Skin epidermis (tissue), 12 donors: ENCODE results near the gene ITGAL.
"Not testable (repeated sequence)": the region's sequence is repeated elsewhere in the genome, so short reads cannot be mapped to it uniquely, and the experiment has no call there.

Experiments used
- H3K27ac ChIP-seq, 21 experiments: fragments of 200-600 bp; sonication (generic) in 11 of 21; one replicate each; pipeline ENCODE4 v1.5.0; 2020; ENCODE audit warnings: mild to moderate bottlenecking in 3 of 21, inconsistent platforms in 2 of 21, moderate library complexity in 2 of 21
- H3K4me3 ChIP-seq, 7 experiments: fragments of 200-600 bp; sonication (generic) in 2 of 7; one replicate each; pipeline ENCODE4 v1.5.0; 2020; ENCODE audit warnings: inconsistent platforms in 2 of 7, mild to moderate bottlenecking in 2 of 7, moderate library complexity in 1 of 7

ITGAL gene

GRCh38 chr16:30456302-30456701 lies 16.2 kb upstream of the ITGAL start:
- Histone ChIP-seq H3K27ac (peak overlapping the region in 1 of 21 experiments; percentile 17), H3K4me3 (no peak overlapping the region)

- H3K4me3 ChIP-seq: no peak overlapping the region
- no peak overlapping the region for H3K27ac ChIP-seq
Measured at GRCh38 chr16:30457256-30457655, 15.3 kb upstream of the ITGAL start.

DNA sequence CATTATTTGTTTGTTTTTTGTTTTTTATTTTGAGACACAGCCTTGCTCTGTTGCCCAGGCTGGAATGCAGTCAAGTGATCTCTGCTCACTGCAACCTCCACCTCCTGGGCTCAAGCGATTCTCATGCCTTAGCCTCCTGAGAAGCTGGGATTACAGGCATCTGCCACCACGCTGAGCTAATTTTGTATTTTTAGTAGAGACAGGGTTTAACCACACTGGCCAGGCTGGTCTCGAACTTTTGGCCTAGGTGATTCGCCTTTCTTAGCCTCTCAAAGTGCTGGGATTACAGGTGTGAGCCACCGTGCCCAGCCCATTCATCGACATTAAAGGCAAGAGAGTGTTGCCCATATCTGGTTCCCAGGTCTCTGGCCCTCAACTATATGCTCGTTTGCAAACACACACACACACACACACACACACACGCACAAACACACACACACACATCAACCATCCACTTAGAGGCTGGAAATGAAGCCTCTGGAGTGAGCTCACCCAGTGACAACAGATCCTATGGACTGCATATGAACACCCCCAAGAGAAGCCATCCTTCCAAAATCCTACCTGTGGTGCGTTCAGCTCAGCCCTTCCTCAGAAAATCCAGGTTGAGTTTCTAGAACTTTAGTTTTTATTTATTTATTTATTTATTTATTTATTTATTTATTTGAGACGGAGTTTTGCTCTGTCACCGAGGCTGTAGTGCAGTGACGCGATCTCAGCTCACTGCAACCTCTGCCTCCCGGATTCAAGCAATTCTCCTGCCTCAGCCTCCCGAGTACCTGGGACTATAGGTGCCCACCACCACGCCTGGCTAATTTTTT lies 14.6 kb upstream of the ITGAL start:
- Histone ChIP-seq H3K27ac (peak overlapping the region in 3 of 21 experiments; percentile 59 to 84 (median 61)), H3K4me3 (no peak overlapping the region)

- H3K27ac ChIP-seq: peak overlapping the region in 13 of 21 experiments; percentile 23 to 86 (median 61)
- H3K4me3 ChIP-seq: no peak overlapping the region
Measured at GRCh38 chr16:30458561-30459394, 13.8 kb upstream of the ITGAL start.

DNA sequence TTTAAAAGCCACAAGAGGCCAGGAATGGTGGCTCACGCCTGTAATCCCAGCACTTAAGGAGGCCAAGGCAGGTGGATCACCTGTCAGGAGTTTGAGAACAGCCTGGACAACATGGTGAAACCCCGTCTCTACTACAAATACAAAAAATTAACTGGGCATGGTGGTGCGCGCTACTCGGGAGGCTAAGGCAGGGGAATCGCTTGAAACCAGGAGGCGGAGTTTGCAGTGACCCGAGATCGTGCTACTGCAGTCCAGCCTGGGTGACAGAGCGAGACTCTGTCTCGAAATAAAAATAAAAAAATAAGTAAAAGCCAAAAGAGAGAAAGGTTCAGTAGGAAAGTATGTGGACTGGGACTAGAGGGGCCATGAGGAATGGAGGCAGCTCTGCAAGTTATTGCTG lies 13.1 kb upstream of the ITGAL start:
- Histone ChIP-seq H3K27ac (peak overlapping the region in 8 of 21 experiments; percentile 39 to 86 (median 68)), H3K4me3 (no peak overlapping the region)

GRCh38 chr16:30461426-30461825 lies 11.1 kb upstream of the ITGAL start:
- not testable (repeated sequence) for H3K4me3 ChIP-seq, H3K27ac ChIP-seq

- Histone ChIP-seq H3K27ac (no peak overlapping the region), H3K4me3 (no peak overlapping the region)
Measured at GRCh38 chr16:30464078-30464477, 8.5 kb upstream of the ITGAL start.

DNA sequence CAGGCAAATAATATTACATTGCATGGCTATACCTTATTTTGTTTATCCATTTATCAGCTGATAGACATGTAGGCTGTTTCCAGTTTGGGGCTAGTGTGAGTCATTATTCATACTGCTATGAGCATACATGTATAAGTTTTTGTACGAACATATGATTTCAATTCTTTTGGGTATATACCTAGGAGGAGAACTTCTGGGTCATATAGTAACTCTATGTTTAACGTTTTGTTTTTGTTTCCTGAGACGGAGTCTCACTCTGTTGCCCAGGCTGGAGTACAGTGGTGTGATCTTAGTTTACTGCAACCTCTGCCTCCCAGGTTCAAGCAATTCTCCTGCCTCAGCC lies 2.4 kb upstream of the ITGAL start:
- Histone ChIP-seq H3K4me3 (no peak overlapping the region), H3K27ac (peak overlapping the region in 12 of 21 experiments; percentile 25 to 95 (median 56))

DNA sequence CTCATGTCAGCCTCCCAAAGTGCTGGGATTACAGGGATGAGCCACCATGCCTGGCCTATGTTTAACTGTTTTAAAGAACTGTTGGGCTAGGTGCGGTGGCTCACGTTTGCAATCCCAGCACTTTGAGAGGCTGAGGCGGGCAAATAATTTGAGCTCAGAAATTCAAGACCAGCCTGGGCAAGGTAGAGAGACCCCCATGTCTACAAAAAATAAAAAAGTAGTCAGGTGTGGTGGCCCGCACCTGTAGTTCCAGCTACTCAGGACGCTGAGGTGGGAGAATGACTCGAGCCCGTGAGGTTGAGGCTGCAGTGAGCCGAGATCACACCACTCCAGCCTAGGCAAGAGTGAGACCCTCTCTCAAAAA lies 1.9 kb upstream of the ITGAL start:
- H3K4me3 ChIP-seq: no peak overlapping the region
- H3K27ac ChIP-seq: peak overlapping the region in 11 of 21 experiments; percentile 42 to 95 (median 57)

DNA sequence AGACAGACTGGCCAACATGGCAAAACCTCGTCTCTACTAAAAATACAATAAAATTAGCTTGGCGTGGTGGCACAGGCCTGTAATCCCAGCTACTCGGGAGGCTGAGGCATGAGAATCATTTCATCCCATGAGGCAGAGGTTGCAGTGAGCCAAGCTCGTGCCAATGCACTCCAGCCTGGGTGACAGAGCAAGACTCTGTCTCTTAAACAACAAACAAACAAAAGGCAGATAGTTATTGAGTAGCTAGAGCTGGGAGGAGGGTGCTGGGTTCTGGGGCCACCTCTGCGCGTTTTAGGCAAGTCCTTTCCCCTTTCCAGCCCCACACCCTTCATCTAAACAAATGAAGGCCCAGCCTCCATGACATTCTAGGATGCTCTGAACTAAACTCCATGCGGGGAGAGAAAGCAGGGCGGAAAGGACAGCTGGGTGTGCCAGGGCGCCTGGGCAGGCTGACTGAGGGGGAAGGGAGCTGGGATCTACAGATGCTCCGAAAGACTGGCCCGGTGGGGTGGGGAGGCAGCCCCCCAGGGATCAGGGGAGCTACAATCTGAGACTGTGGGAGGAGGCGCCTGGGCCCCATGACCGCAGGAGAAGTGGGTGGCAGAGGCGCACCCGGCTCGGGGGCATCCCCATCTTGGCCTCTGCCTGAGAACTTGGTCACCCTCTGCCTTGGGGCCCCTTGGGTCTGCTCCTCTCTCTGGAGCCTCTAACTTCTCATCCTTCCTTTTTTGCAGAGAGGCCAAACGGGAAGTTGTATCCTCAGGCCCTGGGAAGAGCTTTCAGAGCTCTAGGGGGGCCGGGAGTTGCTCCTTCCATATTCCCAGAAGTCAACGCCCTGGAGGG lies 910 bp downstream of the ITGAL start:
- H3K27ac ChIP-seq: peak overlapping the region in 16 of 21 experiments; percentile 10 to 95 (median 74)
- peak overlapping the region; percentile 15 to 39 (median 32) for H3K4me3 ChIP-seq

GRCh38 chr16:30474074-30474452 lies 1.5 kb downstream of the ITGAL start:
- Histone ChIP-seq H3K4me3 (peak overlapping the region in 6 of 7 experiments; percentile 15 to 39 (median 33)), H3K27ac (peak overlapping the region in 17 of 21 experiments; percentile 10 to 95 (median 74))

- peak overlapping the region in 7 of 21 experiments; percentile 73 to 95 (median 88) for H3K27ac ChIP-seq
Measured at GRCh38 chr16:30474684-30475083, 2.1 kb downstream of the ITGAL start.

DNA sequence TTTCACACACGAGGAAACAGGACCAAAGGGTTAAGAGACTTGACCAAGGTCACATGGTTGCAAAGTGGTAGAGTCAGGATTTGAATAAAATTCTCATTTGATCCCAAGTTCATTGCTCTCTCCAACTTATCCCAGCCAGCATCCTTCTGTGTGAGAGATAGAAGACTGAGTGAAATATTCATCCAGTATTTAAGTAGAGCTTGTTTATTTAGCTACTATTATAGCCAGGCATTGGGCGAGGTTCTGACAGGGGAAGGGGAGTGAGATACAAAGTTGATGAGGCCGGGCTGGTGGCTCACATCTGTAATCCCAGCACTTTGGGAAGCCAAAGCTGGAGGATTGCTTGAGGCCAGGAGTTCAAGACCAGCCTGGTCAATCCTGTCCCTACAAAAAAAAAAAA lies 4.4 kb downstream of the ITGAL start:
- Histone ChIP-seq H3K4me3 (no peak overlapping the region), H3K27ac (no peak overlapping the region)

More at GRCh38 chr16:30474684-30475083, 2.1 kb downstream of the ITGAL start:
- peak overlapping the region in 4 of 7 experiments; percentile 29 to 39 (median 33) for H3K4me3 ChIP-seq

- H3K27ac ChIP-seq, H3K4me3 ChIP-seq: not testable (repeated sequence)
Measured at GRCh38 chr16:30477773-30478172, 5.2 kb downstream of the ITGAL start.

- peak overlapping the region in 1 of 21 experiments; percentile 24 for H3K27ac ChIP-seq
- H3K4me3 ChIP-seq: no peak overlapping the region
Measured at GRCh38 chr16:30478766-30479478, 6.4 kb downstream of the ITGAL start.

DNA sequence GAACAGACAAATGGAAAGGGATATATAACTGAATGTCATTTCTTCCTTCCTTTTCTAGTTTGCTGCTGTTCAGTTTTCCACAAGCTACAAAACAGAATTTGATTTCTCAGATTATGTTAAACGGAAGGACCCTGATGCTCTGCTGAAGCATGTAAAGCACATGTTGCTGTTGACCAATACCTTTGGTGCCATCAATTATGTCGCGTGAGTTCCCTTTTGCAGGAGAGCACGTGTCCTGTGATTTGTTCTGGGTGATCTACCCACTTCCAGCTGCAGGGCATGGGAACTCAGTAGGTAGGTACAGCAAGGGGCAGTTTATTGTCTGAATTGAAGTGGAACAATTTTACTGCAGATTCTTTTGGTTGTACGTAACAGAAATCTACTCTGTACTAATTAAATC lies 8.8 kb downstream of the ITGAL start:
- Histone ChIP-seq H3K27ac (no peak overlapping the region), H3K4me3 (no peak overlapping the region)

DNA sequence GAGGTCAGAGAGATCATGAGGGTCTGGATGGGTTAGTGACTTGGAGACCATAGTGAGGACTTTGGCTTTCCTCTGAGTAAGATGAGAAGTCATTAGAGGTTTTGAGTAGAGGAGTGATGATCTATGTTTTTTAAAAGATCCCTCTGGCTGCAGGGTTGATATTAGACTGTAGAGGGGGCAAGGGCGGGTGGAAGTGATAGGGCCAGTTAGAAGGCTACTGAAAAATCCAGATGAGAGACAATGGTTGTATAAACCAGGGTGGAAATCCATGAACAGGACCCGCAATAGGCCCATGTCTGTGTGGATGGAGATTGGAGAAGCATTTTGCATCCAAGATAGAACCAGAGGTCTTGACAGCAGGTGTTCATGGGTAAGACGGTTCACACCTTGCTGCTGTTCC lies 9.8 kb downstream of the ITGAL start:
- no peak overlapping the region for H3K4me3 ChIP-seq
- no peak overlapping the region for H3K27ac ChIP-seq

DNA sequence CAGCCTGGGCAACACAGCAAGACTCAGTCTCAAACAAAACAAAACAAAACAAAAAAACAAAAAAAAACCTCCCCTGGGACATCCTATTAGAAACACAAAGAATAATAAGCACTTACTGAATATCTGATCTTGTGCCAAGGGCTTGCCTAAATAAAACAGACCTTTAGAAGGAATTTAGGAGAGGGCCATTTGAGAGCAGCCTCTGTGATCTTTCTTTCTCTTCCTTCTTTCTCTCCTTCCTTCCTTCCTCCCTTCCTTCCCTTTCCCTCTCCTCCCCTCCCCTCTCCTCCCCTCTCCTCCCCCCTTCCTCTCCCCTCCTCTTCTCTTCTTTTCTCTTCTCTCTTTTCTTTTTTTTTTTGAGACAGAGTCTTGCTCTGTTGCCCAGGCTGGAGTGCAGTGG lies 12.3 kb downstream of the ITGAL start:
- Histone ChIP-seq H3K27ac (no peak overlapping the region), H3K4me3 (no peak overlapping the region)

GRCh38 chr16:30485818-30486436 lies 13.4 kb downstream of the ITGAL start:
- H3K27ac ChIP-seq: no peak overlapping the region

More at GRCh38 chr16:30485818-30486436, 13.4 kb downstream of the ITGAL start:
- H3K4me3 ChIP-seq: no peak overlapping the region
